ENCODE data around the gene MAP3K20.

The MAP3K20 gene

DNA sequence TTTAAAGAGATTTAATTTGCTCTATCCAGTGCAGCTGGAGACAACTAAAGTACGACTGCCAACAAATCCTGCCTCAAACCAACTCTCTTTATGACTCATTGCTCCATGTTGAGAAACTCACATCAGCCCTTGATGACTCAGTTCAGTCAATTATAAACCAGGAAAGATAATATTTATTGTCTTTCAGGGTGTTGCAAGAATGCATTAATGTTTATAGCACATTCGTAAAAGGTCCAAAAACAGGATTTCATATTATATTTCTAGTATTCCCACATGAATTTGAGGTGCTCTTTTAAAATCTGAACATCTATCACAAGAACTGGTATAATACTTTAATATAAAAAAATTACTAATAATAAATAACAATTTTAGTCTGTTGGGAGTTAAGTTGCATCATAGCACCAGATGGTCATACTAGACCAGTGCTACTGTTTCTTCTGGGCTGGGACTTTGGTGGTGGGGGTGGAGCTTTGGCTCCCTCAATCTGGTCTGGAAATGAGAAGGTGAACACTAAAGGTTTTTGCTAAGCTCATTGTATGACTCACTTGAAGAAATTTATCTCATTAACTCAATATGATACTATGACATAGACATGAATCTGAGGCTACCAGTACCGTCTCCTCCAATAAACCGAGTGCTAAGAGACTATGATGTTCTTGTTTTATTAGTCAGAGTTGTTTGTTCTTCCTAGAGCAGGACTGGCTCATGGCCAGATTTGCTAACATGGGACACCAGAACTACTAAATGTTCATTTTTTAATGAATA, 26.6 kb upstream of the MAP3K20 start:
- peak; percentile 98 for DNase-seq (ENCODE audit: low read depth)

DNA sequence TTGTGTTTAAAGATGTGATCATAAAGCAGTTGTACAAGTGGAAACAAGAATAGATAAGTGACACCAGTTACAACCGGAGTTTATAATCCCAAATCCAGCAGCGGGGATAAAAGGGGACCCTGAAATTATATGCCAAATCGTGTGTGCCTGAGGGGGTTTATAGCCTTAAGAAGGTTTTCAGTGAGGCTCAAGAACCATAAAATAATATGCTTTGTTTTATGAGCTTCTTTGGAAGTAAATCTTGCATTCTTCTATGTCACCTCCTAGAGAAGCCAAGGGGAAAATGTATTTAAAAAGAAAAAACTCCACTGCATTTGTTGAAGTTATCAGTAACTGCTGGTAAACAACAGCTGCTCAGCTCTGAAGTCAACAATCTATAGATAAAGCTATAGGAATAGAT, 25.8 kb upstream of the MAP3K20 start:
- no peak overlapping the region for H3K4me3 ChIP-seq (ENCODE audit: low read depth, low read length)
- DNase-seq (ENCODE audit: low read depth) = no peak

More for the DNA sequence above, 26.6 kb upstream of the MAP3K20 start:
- H3K4me3 ChIP-seq (ENCODE audit: low read depth, low read length) = no peak overlapping the region

DNA sequence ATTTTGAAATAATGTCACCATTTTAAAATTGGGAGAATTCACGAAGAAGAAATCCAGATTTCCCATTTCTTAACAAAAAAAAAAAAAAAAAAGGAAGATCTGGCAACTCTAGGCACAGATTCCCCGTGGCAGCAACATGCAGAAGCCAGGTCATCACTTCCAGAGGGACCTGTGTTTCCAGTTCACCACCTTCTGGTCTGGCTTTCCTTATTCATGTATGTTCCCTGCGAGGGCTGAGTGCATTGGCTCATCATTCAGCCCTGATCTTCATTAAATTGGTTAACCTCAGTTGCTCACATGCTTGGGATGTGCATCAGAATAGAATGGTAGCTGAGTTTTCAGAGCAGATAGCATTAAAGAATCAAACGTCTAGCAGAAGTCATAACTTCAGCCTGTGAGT, 25.0 kb upstream of the MAP3K20 start:
- H3K4me3 ChIP-seq (ENCODE audit: low read depth, low read length) = no peak overlapping the region
- no peak for DNase-seq (ENCODE audit: low read depth)

DNA sequence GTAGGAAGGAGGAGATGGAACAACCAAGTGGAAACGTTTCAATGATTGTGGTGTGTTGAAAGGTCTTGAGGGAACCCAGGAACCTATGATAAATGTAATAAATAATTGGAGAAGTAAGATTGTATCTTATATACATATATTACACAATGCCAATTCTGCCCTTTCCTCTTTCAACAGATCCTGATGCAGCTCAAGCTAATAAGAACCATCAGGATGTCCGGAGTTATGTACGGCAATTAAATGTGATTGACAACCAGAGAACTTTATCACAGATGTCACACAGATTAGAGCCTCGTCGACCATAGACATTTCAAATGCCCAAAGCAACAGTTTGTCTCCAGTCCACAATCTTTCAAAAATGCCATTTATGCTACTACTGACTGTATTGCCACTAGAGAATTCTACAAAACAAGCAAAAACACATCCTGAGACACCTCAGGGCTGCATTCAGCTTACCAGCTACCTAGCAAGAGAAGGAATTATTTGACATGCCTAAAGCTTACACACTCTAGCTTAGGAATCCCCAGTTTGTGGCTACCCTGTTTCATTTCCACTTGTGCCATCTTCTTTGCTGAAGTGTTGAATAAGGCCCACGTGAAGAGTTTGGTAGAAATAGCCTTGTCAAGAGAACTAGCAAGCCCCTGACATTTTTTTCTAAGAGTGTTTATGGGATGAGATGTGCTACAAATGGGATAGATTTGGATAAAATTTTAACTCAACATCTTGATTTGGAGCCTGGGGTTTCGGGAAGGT, 24.0 kb upstream of the MAP3K20 start:
- no peak overlapping the region for H3K4me3 ChIP-seq (ENCODE audit: low read depth, low read length)
- DNase-seq (ENCODE audit: low read depth) = no peak

DNA sequence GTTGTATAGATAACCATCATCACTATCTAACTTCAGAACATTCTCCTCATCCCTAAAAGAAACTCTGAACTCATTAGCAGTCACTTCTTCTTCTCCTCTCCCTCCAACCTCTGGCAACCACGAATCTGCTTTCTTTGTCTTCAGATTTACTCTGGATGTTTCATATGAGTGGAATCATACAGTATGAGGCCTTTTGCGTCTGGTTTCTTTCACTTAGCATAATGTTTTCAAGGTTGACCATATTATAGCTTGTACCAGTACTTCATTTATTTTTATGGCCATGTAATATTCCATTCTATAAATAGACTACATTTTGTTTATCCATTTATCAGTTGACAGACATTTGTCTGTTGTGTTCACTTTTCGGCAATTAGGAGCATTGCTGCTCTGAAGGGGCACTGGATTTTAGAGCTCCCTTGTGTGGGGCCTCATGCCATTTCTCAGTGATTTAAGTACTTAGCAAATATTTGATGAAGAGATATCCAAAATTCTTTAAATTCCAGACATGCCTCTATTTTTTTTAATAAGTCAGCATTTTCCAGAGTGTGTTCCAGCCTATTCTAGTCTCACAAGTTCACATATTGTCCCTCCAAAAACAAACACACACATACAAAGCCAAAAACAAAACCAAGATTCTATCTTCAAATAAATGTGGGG, 22.5 kb upstream of the MAP3K20 start:
- DNase-seq (ENCODE audit: low read depth) = no peak
- H3K4me3 ChIP-seq (ENCODE audit: low read depth, low read length) = no peak overlapping the region

DNA sequence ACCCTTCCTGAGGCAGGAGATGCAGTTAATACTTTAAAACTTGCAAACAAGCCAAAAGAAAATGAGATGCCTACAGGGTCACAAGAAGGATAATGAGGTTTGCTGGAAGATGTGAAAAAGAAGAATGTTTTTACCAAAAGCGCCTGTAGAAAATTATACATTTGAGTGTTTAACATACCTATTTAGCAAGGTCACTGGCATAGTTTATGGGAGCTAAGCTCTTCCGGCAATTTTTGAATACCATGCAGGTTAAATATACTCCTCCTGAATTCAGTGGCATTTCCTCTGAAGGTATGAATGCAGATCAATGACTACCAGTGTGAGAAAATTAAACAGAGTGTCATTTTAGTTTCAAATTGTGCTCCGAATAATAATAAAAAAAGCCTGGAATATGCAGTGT, 21.2 kb upstream of the MAP3K20 start:
- DNase-seq (ENCODE audit: low read depth) = no peak
- no peak overlapping the region for H3K4me3 ChIP-seq (ENCODE audit: low read depth, low read length)

DNA sequence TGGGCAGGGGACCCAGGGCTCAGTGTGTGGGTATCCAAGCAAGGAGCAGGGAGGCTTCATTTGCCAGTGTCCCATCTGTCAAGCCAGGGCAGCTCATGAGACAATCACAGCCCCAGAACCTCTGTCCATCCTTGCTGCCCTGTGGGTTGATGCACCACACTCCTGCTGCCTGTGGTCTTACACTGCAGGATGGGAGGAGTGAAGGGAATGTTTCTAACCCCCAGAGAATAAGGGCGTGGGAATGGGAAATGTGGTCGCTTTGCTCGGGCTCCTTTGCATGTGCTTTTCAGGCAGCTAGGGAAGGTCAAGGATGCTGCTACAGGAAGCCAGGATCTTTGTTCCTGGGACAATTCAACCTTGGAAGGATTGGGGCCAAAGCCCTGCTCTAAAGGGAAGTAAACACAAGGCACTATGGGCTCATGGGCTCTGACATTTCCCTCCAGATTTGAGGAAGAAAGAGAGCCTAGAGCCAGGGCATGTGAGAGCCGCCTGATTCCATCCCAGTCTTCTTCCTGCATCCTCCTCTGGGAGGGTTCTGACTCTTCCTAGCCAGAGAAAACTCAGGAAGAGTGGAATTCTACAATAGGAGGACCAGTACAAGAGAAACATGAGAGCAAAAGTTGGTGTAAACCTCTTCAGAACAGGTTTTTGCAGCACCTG, 18.8 kb upstream of the MAP3K20 start:
- DNase-seq (ENCODE audit: low read depth) = no peak
- H3K4me3 ChIP-seq (ENCODE audit: low read depth, low read length) = no peak overlapping the region

DNA sequence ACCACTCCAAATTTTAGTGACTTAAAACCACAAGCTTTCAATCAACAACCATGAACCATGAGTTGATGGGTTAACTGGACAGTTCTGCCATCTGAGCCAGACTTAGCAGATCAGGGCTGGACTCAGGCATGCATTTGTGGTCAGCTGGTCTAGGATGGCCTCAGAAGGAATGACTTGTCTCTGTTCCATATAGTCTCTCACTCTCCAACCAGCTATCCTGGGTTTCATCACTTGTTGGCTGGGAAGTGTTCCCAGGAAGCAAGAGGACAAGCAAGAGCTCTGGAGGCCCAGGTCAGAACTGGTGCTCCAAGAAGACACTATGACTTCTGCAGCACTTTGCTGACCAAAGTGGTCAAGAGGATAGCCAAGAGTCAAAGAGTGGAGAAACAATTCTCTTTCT, 17.5 kb upstream of the MAP3K20 start:
- H3K4me3 ChIP-seq (ENCODE audit: low read depth, low read length) = no peak overlapping the region
- no peak for DNase-seq (ENCODE audit: low read depth)

DNA sequence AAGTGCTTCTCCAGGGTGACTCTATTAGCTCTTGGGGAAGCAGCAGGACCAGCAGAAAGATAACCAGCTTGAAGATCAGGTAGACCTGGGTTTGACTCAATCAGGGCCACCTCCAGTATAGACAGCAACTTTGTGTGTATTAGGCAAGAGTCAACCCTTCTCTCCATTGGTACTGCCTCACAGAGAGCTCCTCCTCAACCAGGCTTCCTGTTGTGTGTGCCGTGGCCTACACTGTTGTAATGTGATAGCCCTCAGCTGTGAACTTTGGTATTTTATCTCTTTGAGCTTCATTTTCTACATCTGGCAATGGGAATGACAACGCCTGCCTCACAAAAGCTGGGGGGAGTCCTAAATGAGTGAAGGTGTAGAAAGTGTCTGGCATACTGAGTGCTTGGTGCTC, 17.0 kb upstream of the MAP3K20 start:
- no peak for DNase-seq (ENCODE audit: low read depth)
- no peak overlapping the region for H3K4me3 ChIP-seq (ENCODE audit: low read depth, low read length)

DNA sequence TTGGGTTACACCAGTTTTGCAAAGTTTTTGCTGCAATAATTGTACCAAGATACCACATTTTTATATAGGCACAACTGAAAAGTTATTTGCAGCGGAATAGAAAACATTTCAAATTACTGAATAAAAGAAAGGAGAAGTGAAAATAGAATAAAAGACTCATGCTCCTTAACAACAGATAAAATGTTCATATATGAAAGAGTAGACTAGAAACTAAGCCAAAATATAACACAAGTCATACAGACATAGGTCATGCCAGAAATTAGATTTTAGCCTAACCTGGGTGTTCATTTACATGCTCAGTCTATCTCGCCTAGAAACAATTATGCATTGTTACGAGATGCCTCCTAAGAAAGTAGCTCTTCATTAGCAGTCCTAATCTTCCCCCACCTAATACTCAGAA, 16.4 kb upstream of the MAP3K20 start:
- no peak overlapping the region for H3K4me3 ChIP-seq (ENCODE audit: low read depth, low read length)
- DNase-seq (ENCODE audit: low read depth) = no peak

DNA sequence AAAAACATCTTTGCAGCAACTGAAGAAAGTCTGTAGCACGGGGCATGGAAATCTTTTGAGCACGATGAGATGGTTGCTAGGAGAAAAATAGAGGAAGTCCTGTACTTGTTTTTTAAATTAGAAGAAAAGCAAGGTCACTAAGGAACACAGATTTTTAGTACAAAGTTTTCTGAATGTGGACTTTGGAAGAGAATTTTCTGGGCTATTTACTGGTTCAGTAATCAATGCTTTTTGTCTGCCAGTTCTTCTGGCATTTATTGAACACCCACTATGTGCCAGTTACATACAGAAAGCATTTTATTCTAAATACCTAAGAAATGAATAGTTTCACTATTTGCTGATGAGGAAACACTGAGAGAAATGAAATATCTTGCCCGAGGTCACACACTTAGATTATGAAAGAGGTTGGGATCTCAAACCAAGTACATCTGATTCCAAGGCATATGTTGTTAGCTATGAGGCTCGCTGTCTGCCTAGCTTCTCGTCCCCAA, 15.6 kb upstream of the MAP3K20 start:
- DNase-seq (ENCODE audit: low read depth) = no peak
- no peak overlapping the region for H3K4me3 ChIP-seq (ENCODE audit: low read depth, low read length)

DNA sequence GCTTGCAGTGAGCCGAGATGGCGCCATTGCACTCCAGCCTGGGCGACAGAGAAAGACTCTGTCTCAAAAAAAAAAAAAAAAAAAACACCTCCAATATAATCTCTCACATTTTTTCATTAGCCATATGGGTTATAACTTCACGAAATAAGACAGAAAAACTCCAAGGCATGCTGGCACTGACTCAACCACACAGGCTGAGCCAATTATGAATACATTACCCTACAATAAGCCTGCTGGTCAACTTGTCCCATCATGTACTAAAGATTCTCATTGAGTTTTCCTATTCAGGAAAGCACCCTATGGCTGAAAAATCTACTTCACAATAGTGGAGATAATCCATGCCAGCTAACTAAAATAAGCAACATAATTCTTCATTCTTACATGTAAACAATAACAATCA, 12.8 kb upstream of the MAP3K20 start:
- no peak overlapping the region for H3K4me3 ChIP-seq (ENCODE audit: low read depth, low read length)
- DNase-seq (ENCODE audit: low read depth) = no peak

DNA sequence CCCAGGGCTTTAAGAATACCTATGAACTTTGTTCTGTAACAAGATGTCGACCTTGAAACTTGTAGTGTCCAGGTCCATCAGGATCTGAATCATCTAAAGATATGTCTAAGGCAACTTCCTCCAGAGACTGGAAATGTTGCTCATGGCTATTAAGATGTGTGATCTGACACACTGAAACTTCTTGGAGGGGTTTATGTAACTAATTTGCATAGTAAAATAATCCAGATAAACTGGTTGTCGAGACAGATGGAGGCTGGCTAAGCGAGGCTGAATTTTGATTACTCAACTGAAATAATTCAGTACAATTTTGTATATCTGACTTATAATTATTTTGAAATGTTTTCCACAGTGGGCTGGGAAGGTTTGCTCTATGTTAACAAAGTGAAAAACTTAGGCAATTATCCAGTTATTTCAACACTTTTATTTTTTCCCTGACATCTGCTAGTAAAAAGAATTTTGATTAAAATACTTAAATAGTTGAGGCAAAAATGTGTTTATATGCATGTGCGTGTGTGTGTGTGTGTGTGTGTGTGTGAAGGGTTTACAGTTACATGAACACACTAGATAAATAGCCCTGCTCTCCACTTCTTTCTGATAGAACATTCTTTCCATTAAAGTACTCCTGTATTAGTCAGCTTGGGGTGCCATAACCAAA, 11.4 kb upstream of the MAP3K20 start:
- H3K4me3 ChIP-seq (ENCODE audit: low read depth, low read length) = no peak overlapping the region
- no peak for DNase-seq (ENCODE audit: low read depth)

DNA sequence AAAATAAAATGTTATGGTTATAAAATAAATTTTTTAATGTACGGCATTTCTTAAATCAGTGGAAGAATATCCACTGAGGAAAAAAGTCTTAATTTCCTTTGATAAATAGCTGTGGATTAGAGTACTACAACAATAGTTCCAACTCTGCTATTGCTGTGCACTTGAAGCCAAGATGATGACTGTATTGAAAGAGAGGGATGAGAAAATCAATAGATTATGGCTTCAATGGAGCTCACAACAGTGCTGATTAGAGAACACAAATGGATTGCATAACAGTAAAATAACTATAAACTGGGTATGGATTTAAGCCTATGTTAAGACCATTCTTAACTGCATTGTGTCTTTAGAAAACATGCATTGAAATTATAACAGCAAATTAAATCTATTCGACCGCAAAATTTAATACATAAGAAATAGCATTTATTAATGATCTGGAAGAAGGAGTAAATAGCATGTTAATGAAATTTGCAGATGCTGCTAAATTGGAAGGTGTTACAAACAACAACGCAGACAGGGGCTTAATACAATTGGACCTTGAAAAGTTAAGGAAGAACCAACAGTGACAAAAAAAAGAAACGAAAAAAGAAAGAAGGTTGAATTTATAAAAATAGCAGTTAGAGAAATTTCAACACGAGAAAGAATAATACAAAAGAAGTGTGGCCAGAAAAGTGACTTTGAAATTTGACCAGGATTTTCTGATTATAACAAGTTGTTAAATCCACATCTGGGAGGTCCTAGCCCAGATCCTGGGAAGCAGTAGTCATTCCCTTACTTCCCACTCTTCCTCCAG, 8.6 kb upstream of the MAP3K20 start:
- no peak for DNase-seq (ENCODE audit: low read depth)
- no peak overlapping the region for H3K4me3 ChIP-seq (ENCODE audit: low read depth, low read length)

DNA sequence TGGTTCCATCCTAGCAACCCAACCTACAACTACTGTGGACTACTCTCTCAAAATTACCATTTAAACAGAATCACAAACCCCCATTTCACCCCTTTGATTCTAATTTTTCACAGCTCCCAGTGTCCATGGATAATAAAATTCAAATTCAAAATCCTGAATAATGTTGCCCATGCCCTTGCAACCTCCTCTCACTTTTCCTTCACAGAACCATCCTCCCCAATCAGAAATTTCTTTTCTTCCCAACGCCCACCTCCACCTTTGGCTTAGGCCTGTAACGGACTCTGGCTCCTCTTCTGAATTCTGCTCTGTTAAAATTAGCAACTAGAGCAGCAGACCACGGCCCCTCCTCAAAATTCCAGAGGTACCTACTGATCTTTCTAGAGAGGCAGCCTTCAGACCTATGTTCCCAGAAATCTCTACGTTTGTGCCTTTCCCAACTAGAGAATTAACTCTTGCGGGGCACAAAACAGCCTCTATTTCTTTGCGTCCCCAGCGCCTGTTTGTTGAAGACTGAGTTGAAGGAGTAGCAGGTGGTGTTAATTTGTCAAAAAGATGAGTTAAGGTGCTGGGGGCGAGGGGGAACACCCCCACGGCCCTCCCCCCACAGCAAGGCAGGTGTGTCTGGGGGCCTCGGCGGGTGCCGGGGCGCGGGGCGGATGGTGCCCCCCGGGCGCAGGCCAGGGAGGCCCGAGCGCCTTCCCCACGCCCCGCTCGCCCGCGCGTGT, 428 bp upstream of the MAP3K20 start:
- H3K4me3 ChIP-seq (ENCODE audit: low read depth, low read length) = peak overlapping the region; percentile 72
- no peak for DNase-seq (ENCODE audit: low read depth)

DNA sequence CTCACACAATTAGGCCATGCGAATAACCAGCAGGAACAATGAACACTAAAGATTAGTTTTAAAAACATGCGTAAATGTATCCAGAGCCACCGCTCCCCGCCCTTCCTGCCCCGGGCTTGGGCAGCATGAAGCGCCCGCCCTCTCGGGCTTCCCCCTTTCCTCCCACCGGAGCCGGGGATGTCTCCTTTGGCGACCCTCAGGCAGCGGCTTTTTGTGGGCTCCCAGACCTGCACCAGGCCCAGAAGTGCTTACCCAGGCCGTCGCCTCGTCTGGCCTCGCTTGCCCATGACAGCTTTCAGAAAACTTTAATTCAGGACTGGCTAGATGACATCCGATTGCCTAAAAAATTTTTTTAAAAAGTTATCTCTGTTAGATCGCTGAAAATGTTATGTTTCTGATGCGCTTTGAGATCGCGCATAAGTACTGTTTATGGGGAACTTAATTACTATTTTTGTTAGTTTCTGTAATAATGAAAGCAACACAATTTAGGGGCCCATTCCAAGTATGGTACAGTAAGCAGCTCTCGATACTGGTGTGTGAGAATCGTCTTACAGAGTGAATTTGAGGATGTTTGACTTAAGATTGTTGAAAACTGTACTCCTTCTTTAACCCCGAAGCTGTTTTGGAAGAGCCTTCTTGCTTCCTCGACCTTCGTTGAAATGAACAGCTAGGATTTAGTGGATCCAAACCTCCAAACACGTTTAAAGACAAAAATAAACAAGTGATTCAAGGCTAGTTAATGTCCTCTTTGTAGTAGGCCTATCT, 1.1 kb downstream of the MAP3K20 start:
- DNase-seq (ENCODE audit: low read depth) = no peak
- H3K4me3 ChIP-seq (ENCODE audit: low read depth, low read length) = peak overlapping the region; percentile 72

DNA sequence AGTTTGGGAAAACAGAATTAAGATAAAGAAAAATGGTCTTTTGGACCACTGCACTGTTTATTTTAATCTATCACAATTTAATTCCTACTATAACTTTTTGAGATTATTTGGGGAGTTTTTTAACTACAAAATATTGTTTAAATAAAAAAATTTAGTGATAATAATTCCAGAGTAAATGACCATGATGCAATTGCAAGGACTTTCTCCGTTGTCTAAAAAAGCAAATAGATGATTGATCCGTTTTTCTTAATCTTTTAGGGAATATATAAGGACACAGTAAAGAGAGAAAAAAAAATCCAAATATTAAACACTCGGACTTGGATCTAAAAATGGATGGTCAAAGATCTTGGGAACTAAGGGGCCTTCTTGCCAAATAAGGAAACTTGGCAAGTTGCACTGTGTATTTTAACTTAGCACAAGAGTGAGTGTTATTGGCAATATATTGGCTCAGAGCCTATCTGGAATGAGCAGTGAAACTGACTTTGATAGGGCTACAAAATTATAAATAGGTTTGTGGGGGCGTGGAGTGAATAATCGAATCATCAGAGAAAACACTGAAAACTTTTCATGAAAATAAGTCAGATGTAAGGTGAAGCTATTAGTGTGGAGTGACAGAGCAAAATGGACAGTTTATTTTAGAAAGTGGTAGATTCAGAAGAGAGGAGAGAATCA, 2.0 kb downstream of the MAP3K20 start:
- DNase-seq (ENCODE audit: low read depth) = no peak
- H3K4me3 ChIP-seq (ENCODE audit: low read depth, low read length) = peak overlapping the region; percentile 72
